AG09309 (cell line): ENCODE results near the gene NR2F2.

Source experiments
- DNase-seq: peaks from one replicate; pipeline ENCODE4 v3.0.0-alpha.2; 2010; ENCODE audit warnings: low read depth
- H3K4me3 ChIP-seq: 2 replicates; pipeline ENCODE4 v1.5.1; 2011; ENCODE audit warnings: mild to moderate bottlenecking, low read depth, low read length, moderate library complexity; ENCODE audit not compliant: control insufficient read depth
- CTCF ChIP-seq: IDR thresholded peaks from 2 replicates; pipeline ENCODE4 v1.5.1; 2011; ENCODE audit warnings: mild to moderate bottlenecking, low read depth, low read length, inconsistent platforms; ENCODE audit not compliant: insufficient read depth, control insufficient read depth; ENCODE audit errors: missing control alignments

The NR2F2 gene

GRCh38 chr15:96331144-96331944 lies 844 bp downstream of the NR2F2 start:
- DNase-seq, result no peak
- TF ChIP-seq CTCF, result no peak
- H3K4me3 ChIP-seq, result peak overlapping the region; percentile 75

GRCh38 chr15:96331945-96332636 lies 1.6 kb downstream of the NR2F2 start:
- DNase-seq, result no peak
- H3K4me3 ChIP-seq, result peak overlapping the region; percentile 75
- TF ChIP-seq CTCF, result no peak

- TF ChIP-seq CTCF, result no peak
- peak overlapping the region; percentile 75 for H3K4me3 ChIP-seq
- no peak for DNase-seq
These were observed 2.2 kb downstream of the NR2F2 start for GRCh38 chr15:96332637-96333121.

GRCh38 chr15:96333131-96334016 lies 2.9 kb downstream of the NR2F2 start:
- peak overlapping the region; percentile 75 for H3K4me3 ChIP-seq
- DNase-seq, result no peak
- TF ChIP-seq CTCF, result no peak

GRCh38 chr15:96334017-96334704 lies 3.7 kb downstream of the NR2F2 start:
- DNase-seq, result no peak
- H3K4me3 ChIP-seq, result peak overlapping the region; percentile 75
- no peak for TF ChIP-seq CTCF
